Kidney tubule cell (primary cell): ENCODE measurements around the gene FBXW8.

ENCODE experiments used
- DNase-seq: peaks from one replicate; pipeline ENCODE4 v3.0.0-alpha.2; 2018; ENCODE audit warnings: low spot score

FBXW8 gene

GRCh38 chr12:117080661-117081144 is 170.0 kb downstream of the FBXW8 start:
- no peak for DNase-seq
